ENCODE measurements around the gene FXN.
"Not testable (repeated sequence)": the region's sequence is repeated elsewhere in the genome, so short reads cannot be mapped to it uniquely, and the experiment has no call there.

FXN gene

DNA sequence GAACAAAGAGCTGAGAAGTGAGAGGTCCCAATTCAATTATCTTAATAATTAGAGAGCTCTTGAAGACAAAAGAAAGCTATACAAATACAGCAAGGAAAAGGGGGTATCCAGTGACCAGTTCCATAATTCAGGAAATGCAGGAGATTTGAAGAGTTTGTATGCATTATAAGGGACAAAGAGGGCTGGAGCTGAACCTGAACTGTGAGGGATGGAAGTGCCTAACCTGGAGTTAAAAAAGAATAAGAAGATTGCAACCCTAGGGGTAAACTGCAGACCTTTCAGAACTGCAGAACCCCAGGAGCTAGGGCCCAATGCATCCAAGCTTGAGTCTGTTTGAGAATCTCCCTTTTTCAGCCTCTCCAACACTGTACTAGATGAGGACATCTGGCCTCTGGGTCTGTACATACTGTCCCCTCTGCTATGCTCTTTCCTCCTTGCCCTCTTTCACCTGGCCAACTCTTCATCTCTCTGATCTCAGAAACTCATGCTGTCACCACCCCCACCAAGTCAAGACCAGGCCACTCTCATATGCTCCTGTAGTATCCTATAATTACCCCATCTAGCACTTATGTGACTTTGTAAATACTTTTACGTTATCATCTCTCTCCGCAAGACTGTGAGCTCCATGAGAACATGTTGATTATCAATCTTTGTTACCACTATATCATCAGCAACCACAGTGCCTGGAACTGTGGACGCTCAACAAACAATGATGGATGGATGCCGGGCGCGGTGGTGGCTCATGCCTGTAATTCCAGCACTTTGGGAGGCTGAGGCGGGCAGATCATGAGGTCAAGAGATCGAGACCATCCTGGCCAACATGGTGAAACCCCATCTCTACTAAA lies 15.0 kb upstream of the FXN start:
- no peak for DNase-seq

DNA sequence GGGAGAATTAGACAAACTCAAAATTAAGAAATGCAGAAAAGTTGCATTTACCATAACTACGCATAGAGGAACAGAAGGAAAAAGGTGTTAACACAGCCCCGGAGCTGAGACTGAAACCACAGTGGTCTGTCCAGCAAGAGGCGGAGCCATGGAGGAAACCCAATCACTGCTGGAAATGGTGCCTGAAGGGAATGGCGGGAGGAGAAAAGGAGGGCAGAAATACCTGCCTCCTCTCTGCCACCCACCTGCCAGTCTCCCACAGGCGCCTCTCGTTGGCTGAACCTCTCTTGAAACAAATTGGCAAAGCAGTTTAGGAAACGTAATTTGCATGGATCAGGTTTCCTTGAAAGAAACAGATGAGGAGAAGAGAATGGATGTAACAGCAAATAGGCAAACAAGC lies 11.9 kb upstream of the FXN start:
- no peak for DNase-seq

DNA sequence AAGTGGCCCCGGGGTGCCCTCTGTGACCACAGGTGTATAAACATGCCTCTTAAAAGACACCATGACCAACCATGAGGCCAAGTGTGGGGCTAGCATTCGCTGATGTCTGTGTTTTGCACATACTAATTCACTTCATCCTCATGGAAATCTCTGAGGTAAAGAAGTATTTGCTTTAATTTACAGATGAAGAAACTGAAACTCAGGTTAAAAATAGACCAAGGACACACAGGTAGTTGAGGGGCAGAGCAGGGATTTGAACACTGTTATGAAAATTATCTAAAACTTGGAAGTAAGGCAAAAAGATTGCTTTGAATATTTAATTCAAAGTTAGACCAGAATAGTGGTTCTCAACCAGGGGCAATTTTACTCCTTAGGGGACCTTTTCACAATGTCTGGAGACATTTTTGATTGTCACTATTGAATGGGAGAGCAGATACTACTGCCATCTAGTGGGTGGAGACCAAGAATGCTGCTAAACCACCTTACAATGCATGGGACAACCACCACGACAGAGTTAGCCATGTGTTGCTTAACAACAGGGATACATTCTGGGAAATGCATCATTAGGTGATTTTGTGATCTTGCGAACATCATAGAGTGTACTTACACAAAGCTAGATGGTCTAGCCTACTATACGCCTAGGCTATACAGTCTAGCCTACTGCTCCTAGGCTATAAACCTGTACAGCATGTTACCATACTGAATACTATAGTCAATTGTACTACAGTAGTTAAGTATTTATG lies 8.0 kb upstream of the FXN start:
- peak; percentile 39 for DNase-seq

DNA sequence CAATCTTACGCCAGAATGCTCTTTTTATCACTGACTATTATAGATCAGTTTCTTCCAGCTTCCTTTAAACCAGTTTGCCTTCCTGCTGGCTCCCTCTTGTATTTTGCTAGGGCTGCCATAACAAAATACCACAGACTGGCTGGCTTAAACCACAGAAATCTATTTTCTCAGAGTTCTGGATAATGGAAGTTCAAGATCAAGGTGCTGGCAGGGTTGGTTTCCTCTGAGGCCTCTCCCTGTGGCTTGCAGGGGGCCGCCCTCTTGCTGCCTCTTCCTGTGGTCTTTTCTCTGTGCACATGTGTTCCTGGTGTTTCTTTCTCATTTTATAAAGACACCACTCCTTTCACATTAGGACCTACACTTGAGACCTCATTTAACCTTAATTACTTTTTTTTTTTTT lies 6.8 kb upstream of the FXN start:
- DNase-seq: no peak

DNA sequence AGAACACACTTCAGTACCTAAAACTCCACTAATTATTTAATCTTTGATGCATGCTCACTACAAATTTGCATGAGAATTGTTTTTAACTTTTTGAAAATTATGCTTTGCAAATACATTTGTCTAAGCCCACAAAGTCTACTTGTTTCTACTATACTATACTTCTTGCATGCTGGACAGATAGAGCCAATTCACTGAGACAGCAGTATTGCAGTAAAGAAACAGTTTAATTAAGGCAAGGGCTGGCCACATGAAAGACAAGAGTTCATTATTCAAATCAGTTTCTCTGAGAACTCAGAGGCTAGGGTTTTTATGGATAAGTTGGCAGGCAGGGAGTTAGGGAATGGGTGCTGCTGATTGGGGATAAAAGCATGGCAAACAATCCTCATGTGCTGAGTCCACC lies 6.0 kb upstream of the FXN start:
- no peak for DNase-seq

DNA sequence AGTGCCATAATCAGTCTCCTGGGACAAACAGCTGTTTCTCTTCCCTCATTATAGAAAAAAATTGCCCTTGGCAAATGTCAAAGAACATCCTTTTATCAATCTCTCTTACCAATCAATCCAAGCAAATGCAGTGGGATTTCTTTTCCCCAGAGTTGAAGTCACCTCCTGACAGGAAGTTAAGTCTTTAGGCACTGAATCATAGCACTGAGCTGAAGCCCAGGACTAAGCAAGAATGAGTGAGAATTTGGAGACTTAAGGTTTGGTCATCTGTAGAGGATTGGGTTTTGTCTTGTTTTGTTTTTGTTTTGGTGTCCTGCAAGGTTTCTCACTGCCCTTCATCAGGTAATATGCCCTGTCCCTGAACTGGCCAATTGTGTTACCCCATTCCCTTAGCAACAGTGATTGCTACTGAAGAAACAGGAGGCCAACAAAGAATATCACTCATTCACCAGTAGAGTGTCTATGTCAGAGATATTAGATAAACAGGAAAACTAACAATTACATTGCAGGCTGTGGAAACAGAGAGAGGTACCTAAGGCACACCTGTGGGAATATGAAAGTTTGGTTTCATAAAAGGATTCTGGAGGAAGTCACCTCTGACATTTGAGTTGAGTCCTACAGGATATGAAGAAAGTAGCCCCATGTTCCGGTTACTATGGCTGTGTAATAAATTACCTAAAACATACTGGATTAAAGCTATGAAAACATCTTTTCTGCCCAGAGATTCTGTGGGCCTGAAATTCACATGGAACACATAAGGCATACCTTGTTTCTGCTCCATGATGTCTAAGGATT lies 4.5 kb upstream of the FXN start:
- no peak for DNase-seq

DNA sequence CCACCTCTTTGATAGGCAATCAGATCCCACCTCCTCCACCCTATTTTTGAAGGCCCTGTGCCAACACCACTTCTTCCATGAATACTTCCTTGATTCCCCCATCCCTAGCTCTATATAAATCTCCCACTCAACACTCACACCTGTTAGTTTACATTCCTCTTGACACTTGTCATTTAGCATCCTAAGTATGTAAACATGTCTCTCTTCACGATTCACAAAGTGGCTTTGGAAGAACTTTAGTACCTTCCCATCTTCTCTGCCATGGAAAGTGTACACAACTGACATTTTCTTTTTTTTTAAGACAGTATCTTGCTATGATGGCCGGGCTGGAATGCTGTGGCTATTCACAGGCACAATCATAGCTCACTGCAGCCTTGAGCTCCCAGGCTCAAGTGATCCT lies 1.5 kb upstream of the FXN start:
- DNase-seq: no peak

DNA sequence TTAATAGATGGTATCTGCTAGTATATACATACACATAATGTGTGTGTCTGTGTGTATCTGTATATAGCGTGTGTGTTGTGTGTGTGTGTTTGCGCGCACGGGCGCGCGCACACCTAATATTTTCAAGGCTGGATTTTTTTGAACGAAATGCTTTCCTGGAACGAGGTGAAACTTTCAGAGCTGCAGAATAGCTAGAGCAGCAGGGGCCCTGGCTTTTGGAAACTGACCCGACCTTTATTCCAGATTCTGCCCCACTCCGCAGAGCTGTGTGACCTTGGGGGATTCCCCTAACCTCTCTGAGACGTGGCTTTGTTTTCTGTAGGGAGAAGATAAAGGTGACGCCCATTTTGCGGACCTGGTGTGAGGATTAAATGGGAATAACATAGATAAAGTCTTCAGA lies 757 bp downstream of the FXN start:
- DNase-seq: no peak

DNA sequence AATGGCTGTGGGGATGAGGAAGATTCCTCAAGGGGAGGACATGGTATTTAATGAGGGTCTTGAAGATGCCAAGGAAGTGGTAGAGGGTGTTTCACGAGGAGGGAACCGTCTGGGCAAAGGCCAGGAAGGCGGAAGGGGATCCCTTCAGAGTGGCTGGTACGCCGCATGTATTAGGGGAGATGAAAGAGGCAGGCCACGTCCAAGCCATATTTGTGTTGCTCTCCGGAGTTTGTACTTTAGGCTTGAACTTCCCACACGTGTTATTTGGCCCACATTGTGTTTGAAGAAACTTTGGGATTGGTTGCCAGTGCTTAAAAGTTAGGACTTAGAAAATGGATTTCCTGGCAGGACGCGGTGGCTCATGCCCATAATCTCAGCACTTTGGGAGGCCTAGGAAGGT lies 1.2 kb downstream of the FXN start:
- DNase-seq: no peak

DNA sequence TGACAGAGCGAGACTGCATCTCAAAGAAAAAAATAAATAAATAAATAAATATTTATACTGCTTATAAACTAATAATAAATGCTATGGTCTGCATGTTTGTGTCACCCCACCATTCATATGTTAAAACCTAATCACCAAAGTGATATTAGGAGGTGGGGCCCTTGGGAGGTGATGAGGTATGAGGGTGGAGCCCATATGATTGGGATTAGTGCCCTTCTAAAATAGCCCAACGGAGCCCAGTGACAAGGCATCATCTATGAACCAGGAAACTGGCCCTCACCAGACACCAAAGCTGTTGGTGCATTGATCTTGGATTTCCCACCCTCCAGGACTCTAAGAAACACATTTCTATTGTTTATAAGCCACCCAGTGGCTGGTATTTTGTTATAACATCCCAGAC lies 5.1 kb downstream of the FXN start:
- no peak for DNase-seq

DNA sequence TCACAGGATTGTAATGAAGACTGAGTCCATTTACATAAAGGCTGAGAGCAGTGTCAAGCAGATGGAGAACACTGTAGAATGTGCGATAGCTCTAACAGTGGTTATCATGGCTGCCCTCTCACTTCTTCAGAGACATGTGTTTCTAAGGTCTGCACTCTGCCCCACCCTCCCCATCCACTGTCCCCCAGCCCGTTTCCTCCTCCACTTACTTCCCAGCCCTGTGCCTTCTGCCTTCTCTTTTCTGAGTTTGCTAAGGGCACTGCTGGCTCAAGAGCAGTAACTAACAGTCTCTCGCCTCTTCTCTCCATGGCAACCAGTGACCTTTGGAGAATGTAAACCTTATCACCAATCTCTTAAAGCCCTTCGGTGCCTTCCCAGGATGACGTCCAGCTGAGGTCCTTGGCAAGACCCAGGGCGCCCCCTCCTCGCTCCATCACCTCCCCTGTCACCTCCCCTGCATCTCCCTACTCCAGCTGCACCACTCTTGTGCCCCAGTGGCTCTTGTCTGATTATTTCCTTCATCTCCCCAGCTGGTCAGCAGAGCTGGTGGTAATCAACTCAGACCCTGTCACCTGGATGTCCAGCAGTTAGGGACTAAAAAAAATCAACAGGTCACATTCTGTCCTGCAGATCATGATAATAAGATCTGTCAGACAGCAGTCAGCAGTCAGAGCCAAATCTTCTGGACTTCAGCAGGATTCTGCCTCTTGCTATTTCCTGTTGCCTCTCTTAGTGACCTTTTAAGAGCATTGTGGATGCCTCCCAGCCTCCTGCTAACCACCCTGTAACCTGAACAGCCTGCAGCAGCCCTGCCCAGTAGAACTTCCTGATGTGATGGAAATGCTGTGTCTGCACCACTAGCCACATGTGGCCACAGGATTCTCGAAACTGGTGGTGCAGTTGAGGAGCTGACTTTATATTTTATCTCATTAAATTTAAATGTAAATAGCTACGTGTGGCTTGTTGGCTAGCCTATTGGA lies 9.0 kb downstream of the FXN start:
- DNase-seq: peak; percentile 24

DNA sequence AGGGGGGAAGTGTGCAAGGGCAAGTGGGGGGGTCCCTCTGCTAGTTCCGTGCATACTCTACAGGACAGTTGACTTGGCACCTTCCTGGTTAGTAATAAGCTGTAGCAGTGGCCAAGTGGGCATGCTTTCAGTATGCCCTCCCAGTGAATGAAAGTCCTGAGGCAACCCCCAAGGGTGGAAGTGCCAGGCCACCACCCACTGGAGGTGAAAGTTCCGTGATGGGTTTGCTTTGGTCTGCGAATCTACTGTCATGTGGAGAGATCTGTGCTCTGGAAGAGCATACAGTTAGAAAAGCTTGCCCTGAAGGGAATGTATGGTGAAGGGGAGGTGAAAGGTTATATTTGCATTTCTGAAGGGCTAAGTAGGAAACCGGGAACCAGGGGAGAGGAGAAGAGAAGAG lies 10.3 kb downstream of the FXN start:
- no peak for DNase-seq

DNA sequence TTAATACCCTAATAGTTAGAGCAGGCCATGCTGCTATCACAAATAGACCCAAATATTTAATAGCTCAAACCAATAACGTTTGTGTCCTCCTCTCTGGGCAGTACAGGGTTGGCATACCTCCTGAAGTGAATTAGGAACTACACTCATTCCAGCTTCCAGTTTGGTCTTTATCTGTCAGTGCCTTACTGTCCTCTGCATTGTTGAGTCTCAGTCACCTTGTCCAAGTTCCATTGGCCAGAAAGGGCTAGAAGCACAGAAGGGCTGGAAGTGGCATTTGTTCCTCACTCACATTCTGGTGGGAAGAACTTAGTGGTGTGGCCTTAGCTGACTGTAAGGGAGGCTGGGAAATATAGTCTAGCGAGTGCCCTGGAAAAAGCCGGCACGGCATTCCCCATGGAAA lies 11.2 kb downstream of the FXN start:
- no peak for DNase-seq

DNA sequence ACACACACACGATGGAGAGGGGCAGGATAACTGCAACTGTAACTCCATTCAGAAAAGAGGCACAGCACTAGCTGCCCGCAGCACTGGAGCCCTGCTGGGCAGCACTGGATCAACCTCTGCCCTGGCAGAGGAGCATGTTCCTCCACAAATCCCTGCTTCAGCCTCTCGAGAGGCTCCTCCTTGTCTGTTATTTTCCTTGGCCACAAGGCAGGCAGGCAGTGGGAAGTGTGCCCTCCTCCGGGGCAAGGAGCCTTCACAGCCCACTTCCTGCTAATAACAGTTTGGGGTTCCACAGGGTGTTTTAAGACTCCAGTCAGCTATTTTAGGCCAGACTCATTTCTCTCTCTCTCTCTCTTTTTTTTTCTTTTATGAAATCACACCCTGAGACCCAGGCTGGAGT lies 11.8 kb downstream of the FXN start:
- no peak for DNase-seq

DNA sequence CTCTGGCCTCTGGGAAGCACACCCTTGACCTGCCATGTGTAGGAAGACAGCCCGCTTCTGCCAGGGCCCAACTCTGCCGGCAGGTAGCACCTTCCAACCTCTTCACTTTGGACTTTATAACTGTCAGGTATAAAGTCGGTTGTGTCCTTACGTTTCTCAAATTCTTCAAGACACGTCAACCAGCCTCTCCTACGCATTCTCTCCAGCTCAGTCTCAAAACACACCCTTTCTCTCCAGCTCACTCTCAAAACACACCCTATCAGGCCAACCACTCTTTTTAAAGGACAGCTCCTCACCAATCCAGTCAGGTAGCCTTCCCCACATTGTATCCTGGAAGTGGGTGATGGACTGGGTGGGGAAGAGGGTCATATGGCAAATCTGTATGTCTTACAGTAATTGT lies 13.5 kb downstream of the FXN start:
- no peak for DNase-seq

DNA sequence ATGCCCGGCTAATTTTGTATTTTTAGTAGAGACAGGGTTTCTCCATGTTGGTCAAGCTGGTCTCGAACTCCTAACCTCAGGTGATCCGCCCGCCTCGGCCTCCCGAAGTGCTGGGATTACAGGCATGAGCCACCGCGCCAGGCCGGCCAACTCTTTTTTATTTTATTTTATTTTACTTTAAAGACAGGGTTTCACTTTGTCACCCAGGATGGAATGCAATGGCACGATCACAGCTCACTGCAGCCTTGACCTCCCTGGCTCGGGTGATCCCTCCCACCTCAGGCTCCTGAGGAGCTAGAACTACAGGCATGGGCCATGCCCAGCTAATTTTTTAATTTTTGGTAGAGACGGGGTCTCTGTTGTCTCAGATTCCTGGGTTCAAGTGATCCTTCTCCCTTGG lies 15.4 kb downstream of the FXN start:
- DNase-seq: not testable (repeated sequence)

DNA sequence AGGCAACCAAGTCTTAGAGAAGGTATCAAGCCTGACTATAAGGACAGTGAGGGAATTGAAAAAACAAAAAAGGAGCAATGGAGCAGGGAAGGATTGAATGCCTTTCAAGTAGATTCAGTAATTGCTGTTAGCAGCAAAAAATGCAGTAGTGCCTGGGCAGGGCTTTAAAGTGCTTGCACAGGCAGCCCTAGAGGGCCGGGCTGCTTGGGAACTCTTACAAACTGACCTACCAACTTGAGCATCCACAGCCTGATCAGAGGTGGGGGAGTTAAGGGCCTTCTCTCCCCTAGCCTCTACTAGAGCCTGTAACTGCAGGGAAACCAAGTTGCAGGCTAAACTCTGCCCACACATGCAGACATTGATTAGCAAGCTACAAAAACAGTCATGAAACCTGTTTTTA lies 19.4 kb downstream of the FXN start:
- no peak for DNase-seq

DNA sequence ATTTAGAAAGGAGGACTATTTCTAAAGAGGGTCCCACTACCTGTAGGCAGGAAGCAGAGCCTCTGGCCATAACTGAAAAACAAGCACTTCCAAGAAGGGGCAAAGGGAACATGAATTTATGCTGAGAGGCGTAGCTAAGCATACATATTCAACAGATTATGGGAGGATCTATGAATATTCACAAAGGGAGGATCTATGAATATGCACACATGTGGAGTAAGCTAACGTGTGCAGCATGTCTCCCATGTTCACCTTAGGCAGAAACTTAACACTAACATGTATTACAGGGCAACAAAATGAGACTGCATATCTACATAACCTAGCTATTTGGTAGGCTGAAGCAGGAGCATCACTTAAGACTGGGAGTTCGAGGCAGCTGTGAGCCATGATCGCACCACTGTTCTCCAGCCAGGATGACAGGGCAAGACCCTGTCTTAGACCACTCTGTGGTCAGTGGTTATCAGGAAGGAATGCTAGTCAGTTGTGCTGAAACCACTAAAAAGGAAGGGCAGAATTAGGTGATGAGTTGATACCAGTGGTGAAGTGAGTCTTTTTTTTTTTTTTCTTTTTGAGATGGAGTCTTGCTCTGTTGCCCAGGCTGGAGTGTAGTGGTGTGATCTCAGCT lies 20.8 kb downstream of the FXN start:
- DNase-seq: no peak

DNA sequence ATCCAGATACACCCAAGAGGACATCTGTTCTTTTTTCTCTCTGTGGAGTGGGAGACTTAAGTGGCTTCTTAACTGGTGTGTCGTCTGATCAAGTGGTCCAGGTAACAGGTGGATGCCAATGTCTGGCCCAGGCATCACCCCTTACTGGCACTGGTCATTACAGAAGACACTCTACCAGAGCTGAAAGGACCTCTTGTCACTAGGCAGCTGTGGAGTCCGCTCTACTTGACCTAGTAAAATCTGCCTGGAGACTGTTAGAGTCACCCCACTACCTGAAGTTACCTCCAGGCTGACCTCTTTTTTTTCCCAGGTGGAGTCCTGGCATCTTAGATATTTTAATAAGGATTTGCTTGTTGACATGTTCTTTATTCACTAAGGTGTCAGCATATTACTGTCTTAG lies 22.5 kb downstream of the FXN start:
- DNase-seq: no peak

DNA sequence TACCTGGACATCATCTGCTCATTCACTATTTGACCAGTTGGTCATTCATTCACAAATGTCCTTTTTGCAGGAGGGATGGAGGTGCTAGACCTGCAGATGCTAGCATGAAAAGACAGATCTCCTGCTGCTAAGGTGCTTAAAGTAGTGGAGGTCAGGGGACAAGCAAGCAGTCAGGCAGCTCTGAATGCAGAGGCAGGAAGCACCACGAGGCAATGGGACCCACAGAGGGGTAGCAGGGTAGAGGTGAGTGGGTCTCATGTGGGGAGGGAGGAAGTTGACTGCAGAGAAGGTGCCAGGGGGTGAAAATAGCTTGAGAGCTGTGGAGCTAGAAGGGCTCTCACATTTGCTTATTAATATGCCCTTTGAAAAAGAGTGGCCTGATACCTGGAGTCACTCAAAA lies 25.2 kb downstream of the FXN start:
- no peak for DNase-seq

DNA sequence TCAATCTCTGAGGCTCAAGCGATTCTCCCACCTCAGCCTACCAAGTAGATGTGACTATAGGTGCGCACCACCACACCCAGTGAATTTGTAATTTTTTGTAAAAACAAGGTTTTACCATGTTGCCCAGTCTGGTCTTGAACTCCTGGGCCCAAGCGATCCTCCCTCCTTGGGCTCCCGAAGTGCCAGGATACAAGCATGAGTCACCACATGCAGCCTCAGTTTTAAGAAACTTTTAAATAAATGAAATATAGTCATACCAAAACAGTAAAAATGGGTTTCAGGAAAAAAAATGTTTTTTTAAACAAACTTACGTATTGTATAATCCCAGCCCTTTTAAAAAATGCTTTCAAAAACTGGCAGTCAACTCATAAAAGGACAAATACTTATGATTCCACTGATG lies 26.6 kb downstream of the FXN start:
- no peak for DNase-seq

DNA sequence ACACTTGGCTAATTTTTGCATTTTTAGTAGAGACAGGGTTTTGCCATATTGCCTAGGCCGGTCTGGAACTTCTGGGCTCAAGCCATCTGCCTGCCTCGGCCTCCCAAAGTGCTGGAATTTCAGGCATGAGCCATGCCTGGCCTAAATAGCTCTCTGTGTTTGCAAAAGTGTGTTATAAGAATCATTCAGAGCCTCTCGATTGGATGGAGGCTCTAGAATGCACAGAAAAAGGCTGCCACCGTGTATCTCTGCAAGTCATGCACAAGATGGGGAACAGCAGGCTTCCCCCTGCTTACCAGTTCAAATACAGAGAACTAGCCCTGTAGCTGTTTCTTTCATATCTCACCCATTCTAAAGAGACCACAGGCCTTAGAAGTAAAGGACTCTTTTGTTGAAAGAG lies 28.3 kb downstream of the FXN start:
- no peak for DNase-seq

Data from right kidney (tissue), 1 donor.